ENCODE measurements around the gene DEPDC7.
"Not testable (repeated sequence)": the region's sequence is repeated elsewhere in the genome, so short reads cannot be mapped to it uniquely, and the experiment has no call there.

The DEPDC7 gene

GRCh38 chr11:33015621-33016551 lies at the start of gene DEPDC7:
TSS of gene DEPDC7 (plus strand) at chr11:33015878. CDS start at chr11:33015956, 78 bp downstream.
- DNase-seq, result peak; percentile 78

GRCh38 chr11:32968541-32968940 lies 47.1 kb upstream of the DEPDC7 start:
- DNase-seq, result no peak

- not testable (repeated sequence) for DNase-seq
Measured at GRCh38 chr11:32972233-32972632, 43.4 kb upstream of the DEPDC7 start.

- DNase-seq, result no peak
Measured at GRCh38 chr11:32972781-32973180, 42.9 kb upstream of the DEPDC7 start.

- DNase-seq, result no peak
Measured at GRCh38 chr11:32982626-32983025, 33.1 kb upstream of the DEPDC7 start.

GRCh38 chr11:32983506-32983905 lies 32.2 kb upstream of the DEPDC7 start:
- DNase-seq, result no peak

- DNase-seq, result no peak
Measured at GRCh38 chr11:32985600-32985999, 30.1 kb upstream of the DEPDC7 start.

GRCh38 chr11:32987851-32988250 lies 27.8 kb upstream of the DEPDC7 start:
- no peak for DNase-seq

GRCh38 chr11:32990481-32990880 lies 25.2 kb upstream of the DEPDC7 start:
- DNase-seq, result no peak

- no peak for DNase-seq
Measured at GRCh38 chr11:32991427-32991826, 24.3 kb upstream of the DEPDC7 start.

GRCh38 chr11:32991898-32992297 lies 23.8 kb upstream of the DEPDC7 start:
- no peak for DNase-seq

- DNase-seq, result no peak
Measured at GRCh38 chr11:33000181-33000580, 15.5 kb upstream of the DEPDC7 start.

- DNase-seq, result no peak
Measured at GRCh38 chr11:33001281-33001680, 14.4 kb upstream of the DEPDC7 start.

- DNase-seq, result no peak
Measured at GRCh38 chr11:33001751-33002542, 13.7 kb upstream of the DEPDC7 start.

- DNase-seq, result peak; percentile 44
Measured at GRCh38 chr11:33005175-33005574, 10.5 kb upstream of the DEPDC7 start.

- DNase-seq, result no peak
Measured at GRCh38 chr11:33006010-33006409, 9.7 kb upstream of the DEPDC7 start.

- no peak for DNase-seq
Measured at GRCh38 chr11:33013755-33014154, 1.9 kb upstream of the DEPDC7 start.

- no peak for DNase-seq
Measured at GRCh38 chr11:33016654-33017053, 976 bp downstream of the DEPDC7 start.

- DNase-seq, result no peak
Measured at GRCh38 chr11:33017478-33017877, 1.8 kb downstream of the DEPDC7 start.

GRCh38 chr11:33017965-33018364 lies 2.3 kb downstream of the DEPDC7 start:
- DNase-seq, result no peak

- no peak for DNase-seq
Measured at GRCh38 chr11:33018840-33019239, 3.2 kb downstream of the DEPDC7 start.

GRCh38 chr11:33021501-33021900 lies 5.8 kb downstream of the DEPDC7 start:
- DNase-seq, result no peak

- DNase-seq, result no peak
Measured at GRCh38 chr11:33021937-33022336, 6.3 kb downstream of the DEPDC7 start.

GRCh38 chr11:33025339-33025722 lies 9.7 kb downstream of the DEPDC7 start:
- DNase-seq, result no peak
